Left ventricle myocardium inferior (tissue), 1 donor: ENCODE measurements around the gene BORCS8. TPM values are rescaled to one million over a fixed set of nuclear protein-coding genes. Genes with fewer than 3 reads are reported as not detected.
A peak's percentile ranks its signal among the peaks of the same experiment; 100 is the strongest.

Experiments used
- DNase-seq: peaks from one replicate; pipeline ENCODE4 v3.0.0-alpha.2; 2020
- H3K27ac ChIP-seq: fragments of 200-600 bp; replicated peaks from 2 replicates; pipeline ENCODE4 v1.8.0; 2021
- H3K27me3 ChIP-seq: fragments of 200-600 bp; 2 replicates; pipeline ENCODE4 v1.8.0; 2021; ENCODE audit warnings: low read depth
- H3K36me3 ChIP-seq: fragments of 200-600 bp; 2 replicates; pipeline ENCODE4 v1.8.0; 2021
- H3K4me1 ChIP-seq: fragments of 200-600 bp; 2 replicates; pipeline ENCODE4 v1.8.0; 2021
- H3K4me3 ChIP-seq: fragments of 200-600 bp; 2 replicates; pipeline ENCODE4 v1.8.0; 2021; ENCODE audit warnings: mild to moderate bottlenecking, moderate library complexity
- H3K9me3 ChIP-seq: fragments of 200-600 bp; replicated peaks from 2 replicates; pipeline ENCODE4 v1.8.0; 2021
- intact Hi-C: fragments of 100-400 bp; cut with micrococcal nuclease; formaldehyde crosslinking; loops from one replicate; pipeline ENCODE4 v1.11.0; 2022
- total RNA-seq: library from RNA; stranded (reverse); fragmentation: NEBNext Ultra II Directional; extraction: Animal tissue kit (Norgen Biotek cat#: 25700); gene quantifications from one replicate; pipeline ENCODE4 v1.2.1, GENCODE V29; 2021
- TF ChIP-seq, protein P1 (sequence below): fragments of 200-600 bp; IDR thresholded peaks from 2 replicates; pipeline ENCODE4 v1.8.0; 2021; ENCODE audit warnings: antibody characterized with exemption, mild to moderate bottlenecking, borderline replicate concordance
- donor health status: DM: no; HTN: yes; CAD: no; lungs with severe emphysema.

The BORCS8 gene
- total RNA-seq, 1 donor from 2014 or later = 20.2 TPM

DNA sequence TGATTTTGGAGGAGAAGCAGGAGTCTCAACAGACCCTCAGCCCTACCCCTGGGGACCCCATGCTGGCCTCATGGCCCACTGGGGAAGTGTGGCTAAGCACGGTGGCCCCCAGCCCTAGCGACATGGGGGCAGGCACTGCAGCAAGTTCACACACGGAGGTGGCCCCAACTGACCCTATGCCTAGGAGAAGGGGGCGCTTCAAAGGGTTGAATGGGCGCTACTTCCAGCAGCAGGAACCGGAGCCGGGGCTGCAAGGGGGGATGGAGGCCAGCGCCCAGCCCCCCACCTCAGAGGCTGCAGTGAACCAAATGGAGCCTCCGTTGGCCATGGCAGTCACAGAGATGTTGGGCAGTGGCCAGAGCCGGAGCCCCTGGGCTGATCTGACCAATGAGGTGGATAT, 34.7 kb upstream of the BORCS8 start:
- Histone ChIP-seq H3K27me3 (peaks cover 78% of the 10 kb centered on the region), H3K9me3 (no peaks in the 10 kb centered on the region), H3K4me1 (peaks cover 9% of the 10 kb centered on the region), H3K27ac (no peak overlapping the region), H3K36me3 (no peaks in the 10 kb centered on the region), H3K4me3 (no peak overlapping the region)
- intact Hi-C loops = no loop called here
- DNase-seq = no peak
- TF ChIP-seq, protein P1, sequence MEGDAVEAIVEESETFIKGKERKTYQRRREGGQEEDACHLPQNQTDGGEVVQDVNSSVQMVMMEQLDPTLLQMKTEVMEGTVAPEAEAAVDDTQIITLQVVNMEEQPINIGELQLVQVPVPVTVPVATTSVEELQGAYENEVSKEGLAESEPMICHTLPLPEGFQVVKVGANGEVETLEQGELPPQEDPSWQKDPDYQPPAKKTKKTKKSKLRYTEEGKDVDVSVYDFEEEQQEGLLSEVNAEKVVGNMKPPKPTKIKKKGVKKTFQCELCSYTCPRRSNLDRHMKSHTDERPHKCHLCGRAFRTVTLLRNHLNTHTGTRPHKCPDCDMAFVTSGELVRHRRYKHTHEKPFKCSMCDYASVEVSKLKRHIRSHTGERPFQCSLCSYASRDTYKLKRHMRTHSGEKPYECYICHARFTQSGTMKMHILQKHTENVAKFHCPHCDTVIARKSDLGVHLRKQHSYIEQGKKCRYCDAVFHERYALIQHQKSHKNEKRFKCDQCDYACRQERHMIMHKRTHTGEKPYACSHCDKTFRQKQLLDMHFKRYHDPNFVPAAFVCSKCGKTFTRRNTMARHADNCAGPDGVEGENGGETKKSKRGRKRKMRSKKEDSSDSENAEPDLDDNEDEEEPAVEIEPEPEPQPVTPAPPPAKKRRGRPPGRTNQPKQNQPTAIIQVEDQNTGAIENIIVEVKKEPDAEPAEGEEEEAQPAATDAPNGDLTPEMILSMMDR = no peak

GRCh38 chr19:19226204-19226603, 34.3 kb upstream of the BORCS8 start:
- H3K9me3 ChIP-seq = no peaks in the 10 kb centered on the region
- H3K27ac ChIP-seq = no peak overlapping the region
- peaks cover 9% of the 10 kb centered on the region for H3K4me1 ChIP-seq
- no peaks in the 10 kb centered on the region for H3K36me3 ChIP-seq
- H3K4me3 ChIP-seq = no peak overlapping the region
- intact Hi-C loops = no loop called here
- H3K27me3 ChIP-seq = peaks cover 78% of the 10 kb centered on the region
- no peak for DNase-seq
- TF ChIP-seq, protein P1 = no peak

GRCh38 chr19:19224852-19225494, 33.0 kb upstream of the BORCS8 start:
- H3K27ac ChIP-seq = no peak overlapping the region
- H3K27me3 ChIP-seq = peaks cover 83% of the 10 kb centered on the region
- H3K36me3 ChIP-seq = no peaks in the 10 kb centered on the region
- TF ChIP-seq, protein P1 = peak; percentile 61
- H3K4me3 ChIP-seq = peak overlapping the region; percentile 59
- DNase-seq = peak; percentile 54
- peaks cover 9% of the 10 kb centered on the region for H3K4me1 ChIP-seq
- H3K9me3 ChIP-seq = no peaks in the 10 kb centered on the region
- intact Hi-C loops = no loop called here

DNA sequence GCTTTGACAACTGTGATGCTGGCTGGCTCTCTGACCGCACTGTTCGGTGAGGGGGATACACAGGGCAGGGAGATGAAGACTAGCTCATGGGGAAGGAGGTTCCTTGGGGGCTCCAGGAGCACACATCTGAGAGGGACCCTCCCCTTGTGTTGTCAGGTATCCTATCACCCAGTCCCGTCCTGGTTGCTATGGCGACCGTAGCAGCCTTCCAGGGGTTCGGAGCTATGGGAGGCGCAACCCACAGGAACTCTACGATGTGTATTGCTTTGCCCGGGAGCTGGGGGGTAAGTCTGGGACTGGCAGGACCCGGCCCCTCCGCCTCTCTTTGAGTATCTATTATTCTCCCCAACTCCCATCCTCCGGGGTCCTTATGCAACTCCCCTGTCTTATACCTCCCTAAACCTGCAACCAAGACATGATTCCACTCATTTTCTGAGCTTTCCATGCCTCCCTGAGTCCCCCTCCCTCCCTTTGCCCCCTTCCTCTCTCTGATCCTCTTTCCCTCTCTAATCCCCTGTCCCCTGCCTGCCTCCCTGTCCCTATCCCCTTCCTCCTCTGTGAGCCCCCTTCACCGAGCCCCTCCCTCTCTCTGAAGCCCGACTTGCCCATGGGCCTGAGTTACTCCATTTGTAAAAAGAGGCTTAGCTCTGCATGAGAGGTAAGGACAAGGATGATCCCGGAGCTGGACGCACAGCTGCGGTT, 32.3 kb upstream of the BORCS8 start:
- no peak overlapping the region for H3K27ac ChIP-seq
- intact Hi-C loops = no loop called here
- TF ChIP-seq, protein P1 = no peak
- peak overlapping the region; percentile 59 for H3K4me3 ChIP-seq
- H3K9me3 ChIP-seq = no peaks in the 10 kb centered on the region
- H3K36me3 ChIP-seq = no peaks in the 10 kb centered on the region
- DNase-seq = no peak
- peaks cover 9% of the 10 kb centered on the region for H3K4me1 ChIP-seq
- peaks cover 84% of the 10 kb centered on the region for H3K27me3 ChIP-seq

DNA sequence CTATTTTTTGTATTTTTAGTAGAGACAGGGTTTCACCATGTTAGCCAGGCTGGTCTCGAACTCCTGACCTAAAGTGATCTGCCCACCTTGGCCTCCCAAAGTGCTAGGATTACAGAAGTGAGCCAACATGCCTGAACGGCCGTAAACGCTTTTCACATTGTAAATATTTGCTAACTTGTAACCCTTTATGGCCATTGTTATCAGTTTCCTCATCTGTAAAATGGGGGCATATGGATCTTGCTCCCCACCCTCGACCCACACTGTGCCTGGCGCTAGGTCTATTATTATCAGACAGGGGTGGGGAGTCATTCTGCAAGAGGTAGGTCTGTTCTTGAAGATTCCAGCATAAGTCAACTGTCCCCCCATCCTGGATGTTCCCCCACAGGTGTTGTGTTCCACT, 31.7 kb upstream of the BORCS8 start:
- DNase-seq = no peak
- intact Hi-C loops = no loop called here
- H3K4me1 ChIP-seq = peaks cover 9% of the 10 kb centered on the region
- H3K27me3 ChIP-seq = peaks cover 88% of the 10 kb centered on the region
- TF ChIP-seq, protein P1 = no peak
- H3K36me3 ChIP-seq = no peaks in the 10 kb centered on the region
- H3K4me3 ChIP-seq = no peak overlapping the region
- no peak overlapping the region for H3K27ac ChIP-seq
- H3K9me3 ChIP-seq = no peaks in the 10 kb centered on the region
